Aorta (tissue), 5 donors: ENCODE measurements around the gene CRACR2A. TPM values are rescaled to one million over a fixed set of nuclear protein-coding genes. Genes with fewer than 3 reads are reported as not detected.

Experiments used
- ATAC-seq: fragments of 200-7000 bp; cut with Tn5 transposase; one replicate; pipeline ENCODE4 v1.9.1; 2022; ENCODE audit warnings: moderate library complexity; ENCODE audit not compliant: low FRiP score
- DNase-seq, 2 donors: peaks; one replicate each; pipeline ENCODE4 v3.0.0-alpha.2; 2020
- H3K27ac ChIP-seq, 2 donors: one replicate each; pipeline ENCODE4 v1.5.1; 2013; ENCODE audit warnings: low read length in 2 of 2, mild to moderate bottlenecking in 2 of 2, moderate library complexity in 2 of 2, control low read depth in 1 of 2, inconsistent platforms in 1 of 2, low read depth in 1 of 2
- H3K27me3 ChIP-seq, 2 donors: one replicate each; pipeline ENCODE4 v1.6.1; 2013; ENCODE audit warnings: control low read depth in 1 of 2, low read length in 1 of 2, mild to moderate bottlenecking in 1 of 2, moderate library complexity in 1 of 2; ENCODE audit not compliant: insufficient read depth in 2 of 2, control insufficient read depth in 1 of 2
- H3K36me3 ChIP-seq, 2 donors: one replicate each; pipeline ENCODE4 v1.6.1; 2013; ENCODE audit warnings: control low read depth in 1 of 2, low read length in 1 of 2, mild to moderate bottlenecking in 1 of 2; ENCODE audit not compliant: insufficient read depth in 2 of 2, control insufficient read depth in 1 of 2
- H3K4me1 ChIP-seq, 2 donors: one replicate each; pipeline ENCODE4 v1.6.1; 2013; ENCODE audit warnings: low read length in 2 of 2, control low read depth in 1 of 2, mild to moderate bottlenecking in 1 of 2, moderate library complexity in 1 of 2; ENCODE audit not compliant: insufficient read depth in 2 of 2, control insufficient read depth in 1 of 2
- H3K4me3 ChIP-seq, 2 donors: one replicate each; pipeline ENCODE4 v1.5.1; 2013; ENCODE audit warnings: low read length in 2 of 2, control low read depth in 1 of 2, mild to moderate bottlenecking in 1 of 2
- H3K9me3 ChIP-seq: one replicate; pipeline ENCODE4 v1.6.1; 2013; ENCODE audit warnings: mild to moderate bottlenecking, low read length; ENCODE audit not compliant: control insufficient read depth
- WGBS, 2 donors: extraction: QIAGEN DNeasy Blood & Tissue Kit; methylation state at CpG; one replicate each; pipeline ENCODE4 v1.1.7; 2013; 5-methylcytosine and 5-hydroxymethylcytosine counted together
- intact Hi-C, 2 donors: fragments of 100-400 bp; cut with DNase I; formaldehyde crosslinking; loops; one replicate each; pipeline versions ENCODE4 v1.14.2 to v1.15.0; 2022
- polyA plus RNA-seq, 2 donors: library from polyadenylated mRNA; stranded (reverse); fragments of 200-250 nt; gene quantifications; one replicate each; pipeline ENCODE4 v1.2.3, GENCODE V29; 2013
- total RNA-seq, 2 donors: library from RNA; stranded (reverse); fragmentation: NEBNext Ultra II Directional; extraction: Animal tissue kit (Norgen Biotek cat#: 25700); gene quantifications; one replicate each; pipeline ENCODE4 v1.2.1, GENCODE V29; 2021
- donor health status: healthy with polysubstance abuse.
- donor health status: Bipolar disorder and iron deficiency.
- donor health status: DM: no; HTN: no; CAD: no.
- donor health status: DM: no; HTN: no; CAD: no.
- donor health status: DM: yes; HTN: yes; CAD: no.

The CRACR2A gene
- total and polyA plus RNA-seq, 4 donors, result 0.49 to 6.9 (median 4.2) TPM

DNA sequence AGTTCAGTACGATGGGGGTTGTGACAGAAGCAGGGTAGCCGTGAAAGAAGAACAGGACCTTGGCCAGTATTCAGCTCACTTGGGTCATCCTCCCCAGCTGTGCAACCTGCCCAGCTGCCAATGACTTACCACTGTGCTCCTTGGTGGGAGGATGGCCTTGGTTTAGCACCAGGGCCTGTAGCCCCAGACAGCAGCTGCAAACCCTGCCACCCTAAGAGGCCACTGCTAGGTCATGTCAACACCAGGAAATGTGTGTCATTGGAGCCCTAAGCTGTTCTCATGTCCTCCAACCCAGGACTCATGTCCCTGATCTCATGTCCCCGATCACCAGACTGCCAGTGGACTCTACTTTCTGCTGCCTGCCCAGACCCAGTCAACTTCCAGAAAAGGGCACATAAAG is 3.0 kb upstream of the CRACR2A start:
- Histone ChIP-seq H3K4me3 (no peak overlapping the region), H3K36me3 (no peaks in the 10 kb centered on the region), H3K27ac (no peak overlapping the region), H3K9me3 (peaks cover 1% of the 10 kb centered on the region), H3K4me1 (no peaks in the 10 kb centered on the region), H3K27me3 (no peaks in the 10 kb centered on the region)
- intact Hi-C loops, result no loop called here
- 82 to 93% methylated on average over 3 of the region's 3 CpGs for WGBS, 2 donors
- no peak for DNase-seq
- no peak for ATAC-seq

DNA sequence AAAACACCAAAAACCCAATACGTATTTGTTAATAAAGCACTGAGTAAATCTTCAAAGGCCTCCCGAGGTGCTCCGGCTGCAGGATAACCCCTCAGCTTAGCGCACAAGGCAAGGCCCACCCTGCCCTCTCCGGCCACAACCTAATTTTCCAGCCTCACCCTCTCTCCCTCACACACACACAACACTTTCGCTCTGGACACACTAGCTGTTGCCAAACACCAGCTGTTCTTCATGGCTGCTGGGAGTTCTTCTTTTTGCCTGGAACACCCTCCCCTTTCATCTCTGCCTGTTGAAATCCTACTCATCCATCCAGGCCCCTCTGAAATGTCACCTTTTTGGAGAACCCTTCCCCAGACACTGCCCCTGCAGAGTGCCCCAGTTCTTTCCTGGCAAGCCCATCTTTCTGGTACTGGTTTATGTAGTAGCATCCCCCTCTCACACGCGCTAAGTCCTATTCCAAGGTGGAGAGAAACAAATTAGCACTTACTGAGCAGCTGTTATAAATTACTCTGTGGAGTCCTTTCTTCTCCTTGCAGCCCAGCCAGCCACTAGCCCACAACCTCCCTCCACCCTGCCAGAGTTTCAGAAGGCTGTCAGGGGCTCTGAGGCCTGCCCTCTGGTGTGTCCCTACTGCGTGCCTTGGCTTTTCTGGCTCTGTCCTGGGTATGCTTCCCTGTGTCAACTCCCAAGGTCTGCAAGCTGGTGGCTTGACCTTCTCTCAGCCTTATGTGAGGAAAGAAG is 805 bp upstream of the CRACR2A start:
- 86% methylated on average over 9 of the region's 9 CpGs for WGBS, 2 donors
- no peaks in the 10 kb centered on the region for H3K36me3 ChIP-seq
- H3K4me1 ChIP-seq, result no peaks in the 10 kb centered on the region
- ATAC-seq, result no peak
- peaks cover 1% of the 10 kb centered on the region for H3K9me3 ChIP-seq
- H3K4me3 ChIP-seq, result no peak overlapping the region
- DNase-seq, result no peak
- intact Hi-C loops, result no loop called here
- H3K27ac ChIP-seq, result no peak overlapping the region
- H3K27me3 ChIP-seq, result no peaks in the 10 kb centered on the region

DNA sequence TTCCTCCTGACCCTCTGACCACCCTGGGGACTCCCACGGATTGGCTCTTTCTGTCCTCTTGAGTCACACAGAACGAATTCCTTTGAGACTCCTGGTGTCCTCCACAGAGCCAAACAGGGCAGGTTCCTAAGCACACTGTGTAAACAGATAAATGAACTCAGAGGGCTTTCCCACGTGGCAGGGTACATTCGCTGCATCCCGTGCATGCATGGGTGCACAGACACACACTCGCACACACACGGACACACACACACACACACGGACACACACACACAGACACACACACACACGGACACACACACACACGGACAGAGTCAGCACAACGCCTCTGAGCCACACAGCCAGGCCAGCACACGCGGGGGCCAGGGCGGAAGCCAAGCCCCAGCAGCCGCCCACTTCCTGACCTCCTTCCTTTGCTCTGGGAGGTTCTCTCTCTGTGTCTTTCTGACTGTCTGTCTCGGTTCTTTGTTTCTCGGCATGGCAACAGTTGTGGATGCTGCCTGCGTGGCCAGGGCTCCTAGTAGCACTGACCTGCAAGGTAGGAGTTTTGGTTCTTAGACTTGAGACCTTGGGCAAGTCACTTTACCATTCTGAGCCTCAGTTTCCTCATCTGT is 706 bp downstream of the CRACR2A start:
- ATAC-seq (peak; percentile 42), DNase-seq (peak; percentile 57 to 78)
- WGBS, 2 donors, result 64 to 66% methylated on average over 18 of the region's 18 CpGs
- H3K4me3 ChIP-seq, result no peak overlapping the region
- no peaks in the 10 kb centered on the region for H3K27me3 ChIP-seq
- H3K9me3 ChIP-seq, result peaks cover 1% of the 10 kb centered on the region
- intact Hi-C loops, result no loop called here
- no peaks in the 10 kb centered on the region for H3K4me1 ChIP-seq
- H3K36me3 ChIP-seq, result no peaks in the 10 kb centered on the region
- no peak overlapping the region for H3K27ac ChIP-seq

DNA sequence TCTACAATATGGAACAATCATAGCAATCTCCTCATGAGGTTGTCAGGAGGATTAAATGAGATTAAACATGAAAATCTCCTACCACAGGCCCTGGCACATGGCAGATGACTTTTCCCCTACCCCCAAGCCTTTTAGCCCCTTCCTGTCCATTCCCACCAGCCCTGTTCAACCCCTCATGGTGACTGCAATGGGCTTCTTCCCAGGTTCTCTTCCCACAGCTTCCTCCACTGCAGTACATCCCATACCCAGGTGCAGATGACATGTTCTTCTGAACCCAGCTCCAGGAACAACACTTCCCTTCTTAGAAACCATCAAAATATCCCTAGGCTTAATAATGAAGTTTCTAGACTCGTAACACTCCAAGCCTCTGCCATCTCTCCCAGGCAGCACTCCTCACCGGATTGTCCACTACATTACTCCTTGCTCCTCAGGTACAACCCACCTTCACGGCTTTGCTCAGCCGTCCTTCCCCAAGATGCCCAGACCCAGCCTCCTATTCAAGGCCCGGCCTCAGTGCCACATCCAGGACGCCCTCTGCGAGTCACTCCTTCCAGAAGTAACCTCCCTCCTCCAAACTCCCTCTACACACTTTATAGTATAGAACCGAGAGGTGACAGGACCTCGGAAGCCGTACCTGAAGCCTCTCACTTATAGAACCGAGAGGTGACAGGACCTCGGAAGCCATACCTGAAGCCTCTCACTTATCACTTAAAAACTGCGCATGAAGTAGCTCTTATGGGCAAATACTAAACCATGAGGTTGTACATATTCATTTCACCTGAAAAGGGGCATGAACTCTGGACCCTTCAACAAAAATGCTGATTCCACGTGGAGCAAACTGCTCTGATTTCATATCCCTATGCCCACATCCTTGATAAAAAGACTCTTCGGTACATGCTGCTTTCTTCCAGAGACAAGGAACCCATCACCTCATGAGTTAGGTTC is 1.5 kb downstream of the CRACR2A start:
- H3K9me3 ChIP-seq, result peaks cover 4% of the 10 kb centered on the region
- H3K27ac ChIP-seq, result no peak overlapping the region
- intact Hi-C loops, result no loop called here
- no peak overlapping the region for H3K4me3 ChIP-seq
- no peak for DNase-seq
- H3K27me3 ChIP-seq, result no peaks in the 10 kb centered on the region
- H3K36me3 ChIP-seq, result no peaks in the 10 kb centered on the region
- WGBS, 2 donors, result 87 to 96% methylated on average over 15 of the region's 15 CpGs
- H3K4me1 ChIP-seq, result no peaks in the 10 kb centered on the region
- no peak for ATAC-seq

DNA sequence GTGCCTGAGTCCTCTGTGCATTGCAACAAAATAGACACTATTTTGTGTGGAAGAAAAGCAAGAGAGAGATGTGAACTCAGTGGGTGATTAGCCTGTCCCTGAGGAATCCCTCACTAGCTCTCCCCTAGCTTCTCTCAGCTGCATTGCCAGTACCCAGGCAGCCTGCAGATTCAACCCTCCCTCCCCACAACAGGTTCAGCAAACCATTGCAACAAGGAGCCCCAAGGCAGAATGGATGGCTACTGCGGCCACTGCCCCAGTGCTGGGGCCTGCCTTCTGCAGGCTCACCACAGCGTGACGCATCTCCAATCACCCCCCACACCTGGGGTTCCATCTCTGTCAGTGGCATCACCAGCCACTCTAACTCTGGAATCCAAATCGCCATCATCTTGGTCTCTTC is 2.3 kb downstream of the CRACR2A start:
- Histone ChIP-seq H3K4me1 (no peaks in the 10 kb centered on the region), H3K36me3 (no peaks in the 10 kb centered on the region), H3K27me3 (no peaks in the 10 kb centered on the region), H3K4me3 (no peak overlapping the region), H3K9me3 (peaks cover 4% of the 10 kb centered on the region), H3K27ac (no peak overlapping the region)
- no peak for ATAC-seq
- 98% methylated on average over 3 of the region's 4 CpGs for WGBS, 2 donors
- no peak for DNase-seq
- intact Hi-C loops, result no loop called here

DNA sequence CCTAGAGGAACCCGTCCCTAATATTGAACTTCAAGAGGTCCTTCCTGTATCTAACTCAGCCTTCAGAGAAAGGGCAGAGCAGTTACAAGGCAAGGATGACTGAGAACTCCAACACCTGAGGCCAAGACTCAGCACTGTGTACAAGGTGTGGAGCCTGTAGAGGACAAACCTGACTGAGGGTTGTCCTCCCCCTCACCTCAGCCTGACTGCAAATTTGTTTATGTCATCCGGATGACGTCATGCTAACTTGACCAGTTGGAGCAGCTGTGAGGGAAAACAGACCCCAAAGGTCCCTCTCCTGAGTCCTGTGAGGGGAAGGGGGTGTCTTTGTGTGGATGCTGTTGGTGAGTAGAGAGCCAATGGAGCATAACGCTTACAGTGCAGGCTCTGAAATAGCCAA is 4.3 kb downstream of the CRACR2A start:
- Histone ChIP-seq H3K9me3 (peaks cover 4% of the 10 kb centered on the region), H3K27ac (no peak overlapping the region), H3K27me3 (no peaks in the 10 kb centered on the region), H3K4me3 (no peak overlapping the region), H3K36me3 (no peaks in the 10 kb centered on the region), H3K4me1 (no peaks in the 10 kb centered on the region)
- WGBS, 2 donors, result 63 to 69% methylated on average over 4 of the region's 4 CpGs
- DNase-seq, result no peak
- no peak for ATAC-seq
- intact Hi-C loops, result no loop called here

DNA sequence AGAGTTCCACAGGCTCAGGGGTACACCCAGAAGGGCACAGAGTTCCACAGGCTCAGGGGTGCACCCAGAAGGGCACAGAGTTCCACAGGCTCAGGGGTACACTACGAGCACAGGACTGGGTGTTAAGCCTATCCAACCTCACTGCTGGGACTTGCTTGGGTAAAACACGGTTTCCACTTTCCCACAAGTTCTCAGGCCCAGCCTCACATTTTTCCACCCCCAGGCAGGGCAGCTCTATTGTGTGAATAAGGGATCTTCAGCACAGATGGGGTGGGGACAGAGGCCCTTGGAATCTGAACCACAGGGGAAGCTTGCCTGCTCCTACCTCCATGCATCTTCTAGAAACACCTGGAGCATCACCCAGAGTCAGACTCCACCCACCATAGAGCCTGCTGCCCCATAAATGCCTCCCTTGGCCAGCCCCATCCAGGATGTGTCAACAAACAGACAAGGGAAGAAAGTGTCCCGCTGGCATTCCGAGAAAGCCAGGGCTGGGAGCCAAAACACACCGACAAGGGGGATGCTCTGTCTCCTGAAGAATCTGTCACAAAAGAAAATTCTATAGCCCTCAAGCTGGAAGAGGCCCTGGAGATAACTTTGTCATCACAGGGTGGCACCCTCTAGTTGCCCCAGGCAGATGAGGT is 4.8 kb downstream of the CRACR2A start:
- intact Hi-C loops, result no loop called here
- Histone ChIP-seq H3K4me1 (no peaks in the 10 kb centered on the region), H3K36me3 (no peaks in the 10 kb centered on the region), H3K9me3 (peaks cover 4% of the 10 kb centered on the region), H3K27me3 (no peaks in the 10 kb centered on the region), H3K4me3 (no peak overlapping the region), H3K27ac (no peak overlapping the region)
- 42 to 62% methylated on average over 5 of the region's 5 CpGs for WGBS, 2 donors
- no peak for ATAC-seq
- DNase-seq, result no peak

DNA sequence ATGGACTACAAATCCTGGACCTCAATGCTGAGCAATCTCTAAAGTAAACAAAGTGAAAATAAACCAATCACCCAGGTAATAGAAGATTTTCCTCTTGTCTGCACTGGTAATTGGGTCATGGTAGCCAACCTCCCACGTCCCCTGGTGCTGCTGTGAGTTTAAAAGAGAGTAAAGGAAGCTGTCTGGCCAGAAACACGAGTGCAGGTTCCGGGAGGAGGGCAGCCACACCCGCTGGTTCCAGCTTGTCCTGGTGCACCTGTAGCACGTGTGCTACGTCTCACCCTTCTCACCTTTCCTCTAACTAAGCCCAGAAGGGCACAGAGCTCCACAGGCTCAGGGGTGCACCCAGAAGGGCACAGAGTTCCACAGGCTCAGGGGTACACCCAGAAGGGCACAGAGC is 5.4 kb downstream of the CRACR2A start:
- WGBS, 2 donors, result 67 to 76% methylated on average over 6 of the region's 6 CpGs
- intact Hi-C loops, result no loop called here
- no peak for DNase-seq
- H3K4me3 ChIP-seq, result no peak overlapping the region
- peaks cover 4% of the 10 kb centered on the region for H3K9me3 ChIP-seq
- H3K27me3 ChIP-seq, result no peaks in the 10 kb centered on the region
- no peak overlapping the region for H3K27ac ChIP-seq
- H3K4me1 ChIP-seq, result no peaks in the 10 kb centered on the region
- no peaks in the 10 kb centered on the region for H3K36me3 ChIP-seq
- ATAC-seq, result no peak
